ENCODE data around the gene BRAF. TPM values are rescaled to one million over a fixed set of nuclear protein-coding genes. Genes with fewer than 3 reads are reported as not detected.
A peak's percentile ranks its signal among the peaks of the same experiment; 100 is the strongest.
"Not testable (repeated sequence)": the region's sequence is repeated elsewhere in the genome, so short reads cannot be mapped to it uniquely, and the experiment has no call there.

The BRAF gene
- total RNA-seq, 1 donor from 2014 or later = 52.8 TPM

DNA sequence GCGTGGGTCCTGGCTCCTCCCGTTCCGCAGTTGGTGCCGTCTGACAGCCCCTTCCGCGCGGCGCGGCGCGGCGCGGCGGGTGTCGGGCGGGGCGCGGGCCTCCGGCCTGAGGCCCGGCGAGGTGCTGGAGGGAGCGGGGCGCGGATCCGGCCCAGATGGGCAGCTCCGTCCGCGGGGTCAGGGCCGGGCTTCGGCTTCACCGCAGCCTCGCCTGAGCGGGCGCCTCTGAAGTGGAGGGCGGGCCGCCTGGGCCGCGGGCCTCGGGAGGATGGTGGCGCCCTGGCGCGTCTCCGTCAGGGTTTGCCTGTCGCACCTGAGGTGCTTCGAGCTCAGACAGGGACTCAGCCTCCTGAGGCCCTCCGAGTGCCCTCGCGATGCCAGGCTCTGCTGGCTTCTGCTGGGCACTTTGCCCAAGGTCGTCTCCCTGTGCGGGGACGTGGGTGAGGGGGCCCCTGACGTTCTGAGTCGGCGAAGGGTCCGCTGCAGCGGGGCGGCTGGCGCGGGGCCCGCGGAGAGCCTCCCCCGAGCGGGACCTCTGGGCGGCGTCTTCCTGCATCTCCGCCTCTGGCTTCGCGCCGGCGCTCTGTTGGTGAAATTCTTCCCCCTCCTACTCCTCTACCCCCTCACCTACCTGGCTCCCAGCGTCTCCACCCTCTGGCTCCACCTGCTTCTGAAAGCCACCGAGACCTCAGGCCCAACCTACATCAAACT lies 251.5 kb downstream of the BRAF start:
- no peaks in the 10 kb centered on the region for H3K9me3 ChIP-seq
- peak overlapping the region; percentile 93 for H3K27ac ChIP-seq
- H3K27me3 ChIP-seq = no peaks in the 10 kb centered on the region
- no peaks in the 10 kb centered on the region for H3K36me3 ChIP-seq
- peak overlapping the region; percentile 81 to 97 for H3K4me3 ChIP-seq
- H3K4me1 ChIP-seq = peaks cover 33% of the 10 kb centered on the region
- TF ChIP-seq POLR2AphosphoS5 (IDR thresholded peaks at IDR 0.05; ENCODE audit: insufficient read depth in 1 of 2, low read depth in 1 of 2) (peak in 1 of 2 donors; percentile 58), POLR2A (IDR thresholded peaks at IDR 0.05) (no peak)
- TF ChIP-seq, protein P1, sequence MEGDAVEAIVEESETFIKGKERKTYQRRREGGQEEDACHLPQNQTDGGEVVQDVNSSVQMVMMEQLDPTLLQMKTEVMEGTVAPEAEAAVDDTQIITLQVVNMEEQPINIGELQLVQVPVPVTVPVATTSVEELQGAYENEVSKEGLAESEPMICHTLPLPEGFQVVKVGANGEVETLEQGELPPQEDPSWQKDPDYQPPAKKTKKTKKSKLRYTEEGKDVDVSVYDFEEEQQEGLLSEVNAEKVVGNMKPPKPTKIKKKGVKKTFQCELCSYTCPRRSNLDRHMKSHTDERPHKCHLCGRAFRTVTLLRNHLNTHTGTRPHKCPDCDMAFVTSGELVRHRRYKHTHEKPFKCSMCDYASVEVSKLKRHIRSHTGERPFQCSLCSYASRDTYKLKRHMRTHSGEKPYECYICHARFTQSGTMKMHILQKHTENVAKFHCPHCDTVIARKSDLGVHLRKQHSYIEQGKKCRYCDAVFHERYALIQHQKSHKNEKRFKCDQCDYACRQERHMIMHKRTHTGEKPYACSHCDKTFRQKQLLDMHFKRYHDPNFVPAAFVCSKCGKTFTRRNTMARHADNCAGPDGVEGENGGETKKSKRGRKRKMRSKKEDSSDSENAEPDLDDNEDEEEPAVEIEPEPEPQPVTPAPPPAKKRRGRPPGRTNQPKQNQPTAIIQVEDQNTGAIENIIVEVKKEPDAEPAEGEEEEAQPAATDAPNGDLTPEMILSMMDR (IDR thresholded peaks at IDR 0.05) = no peak
- intact Hi-C loops (cut with DNase I) = no loop called here
- no peak for DNase-seq (ENCODE audit: extremely low spot score in 2 of 2)

DNA sequence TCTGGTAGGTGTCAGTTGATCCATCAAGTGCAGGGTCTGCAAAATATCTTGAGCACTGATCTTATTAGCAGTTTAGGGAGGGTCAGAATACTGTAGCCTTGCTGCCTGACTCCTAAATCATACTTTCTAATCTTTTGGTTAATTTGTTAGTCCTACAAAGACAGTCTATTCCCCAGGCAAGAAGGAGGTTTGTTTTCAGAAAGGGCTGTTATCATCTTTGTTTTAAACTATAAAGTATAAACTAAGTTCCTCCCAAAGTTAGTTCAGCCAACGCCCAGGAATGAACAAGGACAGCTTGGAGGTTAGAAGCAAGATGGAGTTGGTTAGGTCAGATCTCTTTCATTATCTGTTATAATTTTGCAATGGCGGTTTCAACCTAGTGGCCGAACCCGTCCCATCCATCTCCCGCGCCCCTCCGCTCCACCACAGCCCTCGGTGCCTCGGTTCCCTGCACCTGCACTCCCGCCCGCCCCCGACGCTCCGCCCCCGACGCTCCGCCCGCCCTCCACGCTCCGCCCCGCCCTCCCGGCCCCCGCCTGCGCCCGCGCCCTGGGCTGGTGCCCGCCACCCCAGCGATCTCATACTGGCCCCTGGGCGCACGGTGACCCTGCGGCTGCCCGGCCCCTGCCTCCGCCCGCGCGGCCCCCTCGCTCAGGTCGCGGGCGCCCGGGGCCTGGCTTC lies 252.2 kb downstream of the BRAF start, which contains the start of gene ADCK2:
ADCK2 (plus strand) TSS at position 564 of the 681 bp plus-strand sequence. CDS start 386 bp downstream, outside the sequence.
- Histone ChIP-seq H3K4me1 (peaks cover 33% of the 10 kb centered on the region), H3K36me3 (no peaks in the 10 kb centered on the region), H3K9me3 (no peaks in the 10 kb centered on the region), H3K27me3 (no peaks in the 10 kb centered on the region), H3K4me3 (peak within 1 kb of the TSS; percentile 81 to 97), H3K27ac (peak within 1 kb of the TSS; percentile 93)
- no peak for DNase-seq (ENCODE audit: extremely low spot score in 2 of 2)
- intact Hi-C loops (cut with DNase I) = no loop called here
- peak in 1 of 2 donors; percentile 12 for TF ChIP-seq POLR2A (IDR thresholded peaks at IDR 0.05)
- TF ChIP-seq POLR2AphosphoS5 (IDR thresholded peaks at IDR 0.05; ENCODE audit: insufficient read depth in 1 of 2, low read depth in 1 of 2) = no peak

DNA sequence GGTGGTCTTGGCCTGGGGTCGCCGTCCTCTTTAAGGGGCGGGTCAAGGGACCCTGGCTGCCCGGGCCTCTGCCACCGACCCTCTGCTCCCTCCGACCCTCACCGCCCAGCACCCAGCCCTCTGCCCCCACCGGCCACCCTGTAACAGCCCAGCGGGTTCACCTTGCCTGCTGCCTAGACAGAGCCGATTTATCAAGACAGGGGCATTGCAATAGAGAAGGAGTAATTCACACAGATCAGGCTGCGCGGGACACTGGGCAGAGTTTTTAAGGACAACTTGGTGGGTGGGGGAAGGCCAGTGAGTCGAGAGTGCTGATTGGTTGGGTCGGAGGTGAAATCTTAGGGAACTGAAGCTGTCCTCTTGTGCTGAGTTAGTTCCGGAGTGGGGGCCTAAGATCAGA lies 252.8 kb downstream of the BRAF start:
- H3K27ac ChIP-seq = no peak overlapping the region
- no peak for DNase-seq (ENCODE audit: extremely low spot score in 2 of 2)
- H3K4me3 ChIP-seq = no peak overlapping the region
- TF ChIP-seq POLR2AphosphoS5 (IDR thresholded peaks at IDR 0.05; ENCODE audit: insufficient read depth in 1 of 2, low read depth in 1 of 2) = no peak
- TF ChIP-seq POLR2A (IDR thresholded peaks at IDR 0.05) = no peak
- TF ChIP-seq, protein P1 (IDR thresholded peaks at IDR 0.05) = no peak
- intact Hi-C loops (cut with DNase I) = no loop called here
- H3K4me1 ChIP-seq = peaks cover 33% of the 10 kb centered on the region
- H3K27me3 ChIP-seq = no peaks in the 10 kb centered on the region
- no peaks in the 10 kb centered on the region for H3K9me3 ChIP-seq
- no peaks in the 10 kb centered on the region for H3K36me3 ChIP-seq

DNA sequence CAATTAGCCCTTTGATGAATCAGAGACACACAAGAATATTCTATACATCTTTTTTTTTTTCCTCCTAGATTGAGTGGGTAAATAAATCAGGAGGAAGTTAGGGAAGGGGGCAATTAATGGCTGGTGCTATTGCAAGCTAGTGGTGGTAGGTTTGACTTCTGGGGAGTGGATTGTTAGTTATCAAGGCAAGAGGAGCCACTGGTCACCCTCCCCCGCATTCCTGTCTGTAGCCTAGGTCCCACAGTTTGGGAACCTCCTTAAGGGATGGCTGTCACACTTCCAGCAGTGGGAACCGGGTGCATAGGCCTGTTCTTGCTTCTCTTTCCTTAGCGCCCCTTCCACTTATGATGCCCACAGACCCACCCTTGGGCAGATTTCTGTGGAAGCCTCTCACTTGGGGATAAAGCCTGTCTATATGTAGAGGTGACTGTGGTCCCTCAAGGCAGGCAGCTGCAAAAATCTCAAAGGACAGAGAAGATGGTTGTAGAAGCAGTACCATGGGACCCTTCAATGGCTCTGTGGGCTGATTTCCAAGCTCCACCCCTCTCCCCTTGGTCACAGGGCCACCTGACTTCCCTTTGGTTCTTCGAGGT lies 254.3 kb downstream of the BRAF start:
- Histone ChIP-seq H3K4me1 (peaks cover 29% of the 10 kb centered on the region), H3K4me3 (no peak overlapping the region), H3K27ac (no peak overlapping the region), H3K27me3 (no peaks in the 10 kb centered on the region), H3K36me3 (no peaks in the 10 kb centered on the region), H3K9me3 (no peaks in the 10 kb centered on the region)
- intact Hi-C loops (cut with DNase I) = no loop called here
- TF ChIP-seq POLR2AphosphoS5 (IDR thresholded peaks at IDR 0.05; ENCODE audit: insufficient read depth in 1 of 2, low read depth in 1 of 2) (no peak), POLR2A (IDR thresholded peaks at IDR 0.05) (no peak)
- TF ChIP-seq, protein P1 (IDR thresholded peaks at IDR 0.05) = no peak
- no peak for DNase-seq (ENCODE audit: extremely low spot score in 2 of 2)

DNA sequence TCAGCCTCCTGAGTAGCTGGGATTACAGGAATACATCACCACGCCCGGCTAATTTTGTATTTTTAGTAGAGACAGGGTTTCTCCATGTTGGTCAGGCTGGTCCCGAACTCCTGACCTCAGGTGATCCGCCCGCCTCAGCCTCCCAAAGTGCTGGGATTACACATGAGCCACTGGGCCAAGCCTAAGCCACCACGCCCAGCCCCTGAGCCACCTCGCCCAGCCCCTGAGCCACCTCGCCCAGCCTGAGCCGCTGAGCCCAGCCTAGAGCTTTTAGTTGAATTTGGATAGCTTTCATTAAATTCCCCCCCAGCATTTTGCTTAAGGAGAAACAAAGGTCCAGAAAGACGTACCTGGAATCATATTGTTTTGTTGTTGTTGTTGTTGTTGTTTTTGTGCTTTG lies 254.9 kb downstream of the BRAF start:
- H3K4me3 ChIP-seq; DNase-seq (ENCODE audit: extremely low spot score in 2 of 2); H3K27ac ChIP-seq; H3K9me3 ChIP-seq; H3K36me3 ChIP-seq; H3K27me3 ChIP-seq; intact Hi-C loops (cut with DNase I): not testable (repeated sequence)
- peaks cover 24% of the 10 kb centered on the region for H3K4me1 ChIP-seq
